ENCODE data around the gene SPOCK1.

GRCh38 chr5:137023371-137023770, 475.8 kb downstream of the SPOCK1 start:
- TF ChIP-seq POLR2AphosphoS5 (IDR thresholded peaks at IDR 0.05) (no peak), POLR2A (IDR thresholded peaks at IDR 0.05) (no peak)
